LNCaP clone FGC (cell line): Measurements from ENCODE around the gene SRGAP2B.
"Not testable (repeated sequence)": the region's sequence is repeated elsewhere in the genome, so short reads cannot be mapped to it uniquely, and the experiment has no call there.

Experiments
- DNase-seq: peaks from one replicate; pipeline ENCODE4 v3.0.0-alpha.2; 2011; ENCODE audit warnings: low read depth
- H3K4me3 ChIP-seq: 2 replicates; pipeline ENCODE4 v1.5.1; 2011; ENCODE audit warnings: mild to moderate bottlenecking, low read depth, low read length, control low read depth

Gene SRGAP2B

GRCh38 chr1:144966488-144966887 is 128.6 kb downstream of the SRGAP2B start:
- not testable (repeated sequence) for DNase-seq

GRCh38 chr1:144964765-144965164 is 130.4 kb downstream of the SRGAP2B start:
- not testable (repeated sequence) for H3K4me3 ChIP-seq, DNase-seq

More at GRCh38 chr1:144966488-144966887, 128.6 kb downstream of the SRGAP2B start:
- H3K4me3 ChIP-seq: not testable (repeated sequence)

DNA sequence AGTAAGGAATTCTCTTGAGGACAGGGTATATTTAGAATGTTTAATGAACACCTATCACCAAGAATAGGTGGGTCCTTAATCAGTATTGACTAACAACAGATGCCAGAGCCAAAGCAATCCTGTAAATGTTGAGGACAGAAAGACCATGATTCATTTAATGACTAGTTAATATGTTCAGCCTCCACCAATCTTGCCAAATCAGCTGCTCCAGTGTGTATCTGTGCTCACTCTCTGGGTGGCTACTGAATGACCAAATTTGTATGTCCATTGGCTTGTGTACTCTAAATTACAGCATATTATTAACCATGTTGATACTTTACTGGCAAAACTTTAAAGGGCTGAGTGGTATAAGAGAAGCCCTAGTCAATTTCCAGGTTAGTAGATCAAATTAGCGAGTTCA is 130.9 kb downstream of the SRGAP2B start:
- DNase-seq, H3K4me3 ChIP-seq: not testable (repeated sequence)

DNA sequence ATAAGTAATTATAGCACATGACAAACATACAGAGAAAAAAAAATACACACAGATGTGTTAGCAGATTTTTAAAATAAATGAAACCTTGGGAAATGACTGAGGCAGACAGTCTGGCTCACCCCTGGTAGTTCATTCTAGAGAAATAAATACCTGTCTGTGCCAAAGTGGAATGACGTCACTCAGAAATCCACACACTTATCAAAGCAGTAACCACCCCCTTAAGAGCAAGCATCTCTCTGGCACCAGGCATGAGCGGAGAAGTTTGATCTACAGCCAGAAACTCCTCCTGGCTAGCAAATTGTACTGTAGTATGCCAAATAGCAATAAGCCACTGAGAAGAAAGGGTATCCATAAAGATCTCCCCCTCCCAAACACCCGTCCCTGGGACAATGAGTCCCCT is 131.6 kb downstream of the SRGAP2B start:
- H3K4me3 ChIP-seq, DNase-seq: not testable (repeated sequence)

- not testable (repeated sequence) for H3K4me3 ChIP-seq, DNase-seq
Observed at GRCh38 chr1:144961604-144962583, 133.2 kb downstream of the SRGAP2B start.

DNA sequence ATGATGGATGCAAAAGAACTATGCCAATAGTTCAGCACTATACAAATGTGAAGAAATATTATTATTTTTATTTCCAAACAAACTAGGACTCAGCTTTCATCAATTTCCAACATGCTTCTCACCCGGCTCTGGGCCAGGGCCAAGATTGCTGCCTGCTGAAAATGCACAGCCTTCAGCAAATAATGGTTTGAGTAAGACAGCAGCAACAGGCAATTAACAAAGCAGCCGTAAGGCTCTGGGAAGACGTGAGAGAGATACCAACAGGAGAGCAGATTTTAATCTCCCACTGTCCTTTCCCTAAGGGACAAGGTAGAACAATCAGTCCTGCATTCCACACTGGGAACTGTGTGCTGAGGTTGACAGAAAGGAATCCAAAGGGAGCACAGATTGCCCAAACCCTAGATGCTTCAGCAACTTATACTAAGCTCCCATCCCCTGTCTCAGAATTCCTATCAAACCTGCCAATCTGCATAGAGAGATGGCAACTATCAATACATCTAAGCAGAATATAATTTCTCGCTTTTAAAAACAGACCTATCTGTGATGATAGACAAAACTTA is 134.1 kb downstream of the SRGAP2B start:
- not testable (repeated sequence) for DNase-seq

GRCh38 chr1:144948390-144948789 is 146.7 kb downstream of the SRGAP2B start:
- not testable (repeated sequence) for H3K4me3 ChIP-seq, DNase-seq

More for the DNA sequence above, 134.1 kb downstream of the SRGAP2B start:
- H3K4me3 ChIP-seq: not testable (repeated sequence)

- not testable (repeated sequence) for H3K4me3 ChIP-seq, DNase-seq
Observed at GRCh38 chr1:144947495-144947894, 147.6 kb downstream of the SRGAP2B start.

DNA sequence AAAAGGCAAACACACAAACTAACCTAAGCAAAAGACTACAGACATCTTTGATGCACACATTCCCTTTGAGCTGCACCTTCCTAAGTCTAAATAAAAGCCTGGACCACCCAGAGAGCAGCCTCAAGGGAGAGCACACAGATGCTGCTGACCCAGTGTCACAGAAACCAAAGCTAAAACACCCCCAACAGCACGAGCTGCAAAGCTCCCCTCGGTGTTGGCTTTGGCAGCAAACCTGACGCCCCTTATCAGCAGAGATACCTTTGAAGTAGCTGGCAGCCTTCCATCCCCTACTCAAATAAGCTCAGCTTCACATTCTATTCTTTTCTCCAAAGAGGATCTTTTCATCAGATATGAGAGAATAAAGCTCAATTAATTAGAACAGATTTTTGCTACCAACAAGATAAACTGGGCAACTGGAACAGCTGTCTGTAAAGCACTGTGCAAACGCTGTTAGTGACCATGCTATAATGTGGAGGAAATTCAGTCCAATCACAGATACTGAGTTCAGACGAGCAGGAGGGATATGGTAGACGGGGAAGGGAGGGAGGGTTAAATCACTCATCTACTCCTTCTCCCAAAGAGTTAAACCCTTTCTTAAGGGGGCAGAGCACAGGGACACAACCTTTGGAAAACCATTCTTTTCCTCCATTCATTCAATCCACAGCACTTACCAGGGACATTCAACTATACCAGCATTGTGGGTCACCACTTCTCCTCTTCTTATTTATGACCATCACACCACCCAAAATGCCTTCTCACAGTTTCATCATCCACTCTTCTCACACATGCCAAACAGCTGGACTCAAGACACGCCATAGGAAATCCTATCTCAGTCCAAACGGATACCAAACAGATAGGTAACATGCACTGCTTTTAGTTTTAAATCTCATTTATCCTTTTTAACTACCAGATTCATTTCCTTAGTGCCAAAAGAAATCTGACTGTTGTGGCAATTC is 148.3 kb downstream of the SRGAP2B start:
- H3K4me3 ChIP-seq, DNase-seq: not testable (repeated sequence)

DNA sequence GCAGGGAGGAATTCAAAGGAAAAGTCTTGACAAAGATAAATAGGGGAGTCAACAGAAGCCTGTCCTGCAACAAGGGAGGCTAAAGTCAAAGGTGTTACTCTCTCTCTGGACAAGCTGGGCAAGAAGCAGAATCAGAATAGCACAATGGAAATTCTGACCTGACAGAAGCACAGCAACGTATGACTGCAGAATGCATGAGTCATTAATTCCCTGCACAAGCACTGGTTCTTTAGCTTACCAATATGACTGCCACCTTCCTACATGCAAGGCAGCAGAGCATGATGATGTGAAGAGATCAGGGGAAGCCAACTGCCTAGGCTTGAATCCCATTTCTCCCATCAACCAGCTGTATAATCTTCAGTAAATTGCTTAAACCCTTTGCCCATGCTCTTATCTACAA is 153.4 kb downstream of the SRGAP2B start:
- DNase-seq, H3K4me3 ChIP-seq: not testable (repeated sequence)

DNA sequence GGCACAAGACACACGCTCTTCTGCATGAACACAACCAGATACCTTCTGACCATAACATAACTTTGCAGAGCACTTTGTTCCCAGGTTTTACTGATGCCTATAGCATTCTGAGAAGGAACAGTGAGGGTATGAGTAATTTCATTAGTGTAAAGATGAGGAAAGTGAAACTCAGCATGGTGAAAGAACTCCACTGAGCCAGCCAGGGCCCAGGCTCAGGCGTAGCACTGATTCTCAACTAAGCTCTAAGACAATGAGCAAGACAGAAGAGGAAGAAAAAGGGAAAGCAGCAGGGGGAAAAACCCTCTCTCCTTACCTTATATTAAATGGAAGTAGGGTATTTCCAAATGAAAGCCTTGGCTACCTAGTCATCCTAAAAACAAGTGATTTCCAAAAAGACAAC is 155.1 kb downstream of the SRGAP2B start:
- not testable (repeated sequence) for H3K4me3 ChIP-seq, DNase-seq

DNA sequence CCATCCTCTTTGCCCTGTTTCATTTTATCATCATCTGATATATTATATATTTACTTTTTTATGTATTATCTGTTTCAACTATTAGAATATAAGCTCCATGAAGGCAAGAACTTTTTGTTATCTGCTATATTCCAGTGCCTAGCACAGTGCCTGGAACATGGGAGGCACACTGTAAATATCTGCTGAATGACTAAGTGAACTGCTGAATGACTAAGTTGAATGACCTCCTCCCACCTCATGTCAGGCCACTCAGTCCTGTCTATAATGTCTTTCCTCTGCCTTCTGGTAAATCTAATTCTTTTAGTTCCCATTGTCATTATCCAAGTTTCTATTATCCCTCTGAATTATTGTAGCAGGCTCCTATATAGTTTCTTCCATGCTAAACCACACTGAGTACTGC is 156.5 kb downstream of the SRGAP2B start:
- not testable (repeated sequence) for DNase-seq, H3K4me3 ChIP-seq

GRCh38 chr1:144936186-144936732 is 158.9 kb downstream of the SRGAP2B start:
- H3K4me3 ChIP-seq, DNase-seq: not testable (repeated sequence)

GRCh38 chr1:144935310-144935709 is 159.8 kb downstream of the SRGAP2B start:
- not testable (repeated sequence) for DNase-seq, H3K4me3 ChIP-seq

DNA sequence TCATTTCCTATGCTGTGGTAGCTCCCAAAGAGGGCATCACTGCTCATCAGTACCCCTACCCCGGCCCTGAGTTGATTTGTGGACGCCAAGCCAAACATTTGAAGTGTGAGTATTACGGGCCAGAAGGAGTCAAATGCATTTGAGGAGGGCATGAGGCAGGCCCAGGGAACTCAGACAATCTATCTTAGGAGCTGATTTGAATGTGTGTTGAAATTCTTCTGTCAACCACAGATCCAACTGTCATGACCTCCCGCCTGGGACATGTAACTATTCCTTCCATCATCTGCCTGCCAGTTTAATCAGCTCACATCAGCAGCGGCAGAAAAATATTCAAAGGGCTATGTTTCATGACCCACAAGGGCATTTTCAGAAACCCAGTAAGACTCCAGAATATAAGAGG is 162.1 kb downstream of the SRGAP2B start:
- not testable (repeated sequence) for DNase-seq, H3K4me3 ChIP-seq

DNA sequence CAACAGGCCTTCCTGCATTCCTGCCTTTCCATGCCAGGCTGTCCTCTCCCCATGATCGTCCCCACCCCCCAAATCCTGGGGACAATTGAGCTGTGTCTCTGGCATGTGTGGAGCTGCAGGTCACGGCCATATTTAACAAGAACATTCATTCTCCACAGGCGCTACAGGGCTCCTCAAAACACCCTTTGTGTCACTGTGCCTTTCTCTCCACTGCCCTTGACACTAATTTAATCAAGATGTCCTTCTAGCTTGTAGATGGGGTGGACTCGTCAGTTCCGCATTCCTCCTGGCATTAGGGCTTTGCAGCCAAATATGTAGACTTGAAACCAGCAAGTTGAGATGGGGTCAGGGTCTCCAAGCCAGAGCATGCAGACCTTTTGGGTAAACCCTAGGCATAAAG is 163.0 kb downstream of the SRGAP2B start:
- H3K4me3 ChIP-seq, DNase-seq: not testable (repeated sequence)

DNA sequence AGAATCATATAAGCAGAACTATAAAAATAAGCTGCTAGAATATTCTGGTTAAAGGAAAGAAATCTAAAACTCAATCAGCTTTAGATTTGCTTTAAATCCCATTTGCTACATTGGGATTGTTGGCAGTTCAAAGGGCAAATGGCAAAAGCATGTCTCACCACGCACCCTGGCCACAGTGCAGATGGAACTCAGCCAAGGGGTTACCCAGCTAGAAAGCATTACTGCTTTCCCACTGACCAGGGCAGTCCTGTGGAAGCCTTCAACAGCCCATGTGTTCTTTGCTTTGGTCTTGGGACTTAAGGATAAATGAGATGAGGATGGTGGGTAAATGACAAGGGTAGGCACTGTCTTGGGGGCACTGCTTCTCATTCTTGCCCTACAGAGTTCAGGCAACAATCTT is 163.6 kb downstream of the SRGAP2B start:
- not testable (repeated sequence) for DNase-seq, H3K4me3 ChIP-seq

DNA sequence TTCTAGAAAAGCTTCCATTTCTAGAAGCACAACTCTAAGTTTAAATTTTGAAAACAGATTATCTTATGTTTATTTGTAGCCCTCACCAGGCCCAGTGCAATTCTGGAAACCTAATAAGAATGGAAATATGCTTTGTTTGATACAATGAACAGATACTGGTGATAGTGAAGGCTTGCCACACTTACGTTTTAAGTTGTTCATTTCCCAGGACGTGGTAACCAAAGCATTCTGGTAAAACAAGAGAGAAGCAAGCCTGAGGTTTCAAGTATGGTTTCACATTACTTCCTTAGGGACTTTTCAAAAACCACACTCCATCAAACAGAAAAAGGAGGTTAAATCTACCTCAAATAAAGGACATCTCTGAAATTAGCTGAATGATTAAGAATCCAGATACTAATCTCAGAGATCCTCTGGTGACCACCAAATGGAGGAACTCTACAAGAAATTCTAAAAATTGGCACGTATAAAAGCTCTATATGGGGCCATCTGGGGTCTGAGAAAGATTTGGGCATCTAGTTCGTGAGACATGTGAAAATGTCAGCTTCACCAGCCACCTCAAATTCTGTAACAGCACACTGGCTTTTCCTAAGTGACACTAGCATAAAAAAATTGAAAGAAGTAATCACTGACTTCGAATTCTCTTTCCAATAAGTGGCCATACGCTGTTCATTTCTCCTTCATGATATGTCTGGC is 164.9 kb downstream of the SRGAP2B start:
- not testable (repeated sequence) for H3K4me3 ChIP-seq, DNase-seq
